ENCODE data around the gene ANKLE1.
"Not testable (repeated sequence)": the region's sequence is repeated elsewhere in the genome, so short reads cannot be mapped to it uniquely, and the experiment has no call there.

ANKLE1 gene

DNA sequence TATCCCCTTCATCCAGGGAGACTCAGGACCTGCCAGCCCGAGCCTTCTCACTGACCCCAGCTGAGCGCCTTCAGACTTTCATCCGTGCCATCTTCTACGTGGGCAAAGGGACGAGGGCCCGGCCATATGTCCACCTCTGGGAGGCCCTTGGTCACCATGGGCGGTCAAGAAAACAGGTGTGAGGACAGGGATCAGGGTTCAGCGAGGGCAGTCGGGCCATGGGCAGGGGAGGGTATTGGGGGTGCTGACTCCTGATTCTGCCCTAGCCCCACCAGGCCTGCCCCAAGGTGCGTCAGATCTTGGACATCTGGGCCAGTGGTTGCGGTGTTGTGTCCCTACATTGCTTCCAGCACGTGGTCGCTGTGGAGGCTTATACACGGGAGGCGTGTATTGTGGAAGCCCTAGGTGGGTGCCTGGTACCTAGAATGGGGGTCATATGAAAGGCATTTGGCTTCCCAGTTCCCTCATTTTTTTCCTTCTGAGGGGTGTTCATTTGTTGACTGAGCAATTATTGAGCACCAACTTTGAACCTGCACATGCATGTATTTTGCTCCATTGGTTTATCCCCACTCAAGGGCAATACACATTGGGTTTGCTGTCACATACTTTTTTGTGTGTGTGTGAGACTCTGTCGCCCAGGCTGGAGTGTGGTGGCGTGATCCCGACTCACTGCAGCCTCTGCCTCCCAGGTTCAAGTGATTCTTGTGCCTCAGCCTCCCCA lies 3.9 kb downstream of the ANKLE1 start:
- no peak for DNase-seq

DNA sequence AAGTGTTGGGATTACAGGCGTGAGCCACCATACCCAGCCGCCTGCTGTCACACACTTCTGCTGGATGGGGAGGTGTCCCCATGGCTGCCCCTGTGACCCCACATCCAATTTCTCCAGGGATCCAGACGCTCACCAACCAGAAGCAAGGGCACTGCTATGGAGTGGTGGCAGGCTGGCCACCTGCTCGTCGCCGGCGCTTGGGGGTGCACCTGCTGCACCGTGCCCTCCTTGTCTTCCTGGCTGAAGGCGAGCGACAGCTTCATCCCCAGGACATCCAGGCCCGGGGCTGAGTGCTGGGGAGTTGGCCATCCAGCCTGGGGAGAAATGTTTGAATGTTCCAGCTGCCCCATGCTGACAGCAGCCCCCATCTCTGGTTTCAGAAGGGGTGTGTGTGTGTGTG lies 4.6 kb downstream of the ANKLE1 start:
- no peak for DNase-seq

DNA sequence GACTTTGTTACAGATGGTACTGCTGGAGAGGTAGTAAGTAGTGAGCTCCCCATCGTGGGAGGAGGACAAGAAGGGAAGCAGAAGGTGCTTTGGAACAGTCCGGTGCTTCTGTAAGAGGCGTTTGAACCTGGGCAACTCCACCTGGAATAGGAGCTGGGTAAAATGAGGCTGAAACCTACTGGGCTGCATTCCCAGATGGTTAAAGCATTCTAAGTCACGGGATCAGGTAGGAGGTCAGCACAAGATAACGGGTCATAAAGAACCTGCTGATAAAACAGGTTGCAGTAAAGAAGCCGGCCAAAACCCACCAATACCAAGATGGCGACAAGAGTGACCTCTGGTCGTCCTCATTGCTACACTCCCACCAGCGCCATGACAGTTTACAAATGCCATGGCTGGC lies 5.1 kb downstream of the ANKLE1 start:
- no peak for DNase-seq

DNA sequence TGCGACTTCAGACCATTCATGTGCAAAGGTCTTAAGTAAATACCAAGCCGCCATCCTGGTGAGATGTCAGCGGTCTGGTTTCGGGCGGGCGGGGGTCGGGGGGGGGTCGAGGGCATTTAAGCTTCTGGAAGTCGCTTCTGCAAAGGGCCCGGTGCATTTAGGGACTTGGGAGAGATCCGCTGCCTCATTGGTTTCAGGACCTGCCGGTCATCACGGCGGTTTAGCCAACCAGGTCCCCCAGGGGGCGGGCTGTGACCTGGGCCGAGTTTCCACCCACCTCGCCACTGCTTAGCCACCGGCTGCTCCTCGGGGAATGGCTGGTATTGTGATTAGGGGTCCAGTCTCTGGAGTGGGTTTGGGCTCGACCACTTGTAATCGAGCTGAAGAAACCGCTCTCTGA lies 7.8 kb downstream of the ANKLE1 start:
- peak; percentile 53 for DNase-seq

DNA sequence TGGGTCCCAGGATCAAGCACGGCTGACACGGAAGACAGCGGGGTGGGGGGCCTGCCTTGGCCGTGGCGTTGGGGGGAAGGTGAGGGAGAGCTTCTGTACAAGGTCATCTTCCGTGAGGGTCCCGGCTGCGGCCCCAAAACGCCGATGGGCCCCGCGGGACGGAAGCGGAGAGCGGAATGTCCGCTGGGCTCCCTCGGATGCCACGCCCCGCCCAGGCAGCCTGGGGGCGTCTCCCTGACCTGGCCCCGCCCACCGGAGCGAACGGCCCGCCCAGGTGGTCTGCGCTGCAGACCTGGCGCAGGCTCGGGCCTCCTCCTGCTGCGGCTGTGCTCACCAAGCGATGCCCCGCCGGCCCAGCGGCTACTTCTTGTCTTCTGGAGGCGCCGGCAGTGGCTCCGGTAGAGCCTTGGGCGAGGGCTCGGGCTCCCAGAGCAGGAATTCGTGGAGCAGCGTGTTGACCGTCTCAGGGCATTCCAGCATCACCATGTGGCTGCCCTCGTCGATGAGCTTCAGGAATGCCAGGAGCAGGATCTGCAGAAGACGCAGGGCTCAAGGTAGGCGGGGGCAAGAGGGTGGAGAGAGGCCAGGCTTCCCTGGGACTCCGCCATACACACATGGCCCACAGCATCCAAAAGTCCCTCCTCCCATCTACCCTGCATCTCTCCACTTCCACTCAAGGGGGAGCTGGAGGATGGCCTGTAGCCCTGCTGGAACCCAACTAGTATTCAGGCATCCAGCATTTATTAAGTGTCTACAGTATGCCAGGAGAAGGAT lies 10.8 kb downstream of the ANKLE1 start:
- DNase-seq, result peak; percentile 82

DNA sequence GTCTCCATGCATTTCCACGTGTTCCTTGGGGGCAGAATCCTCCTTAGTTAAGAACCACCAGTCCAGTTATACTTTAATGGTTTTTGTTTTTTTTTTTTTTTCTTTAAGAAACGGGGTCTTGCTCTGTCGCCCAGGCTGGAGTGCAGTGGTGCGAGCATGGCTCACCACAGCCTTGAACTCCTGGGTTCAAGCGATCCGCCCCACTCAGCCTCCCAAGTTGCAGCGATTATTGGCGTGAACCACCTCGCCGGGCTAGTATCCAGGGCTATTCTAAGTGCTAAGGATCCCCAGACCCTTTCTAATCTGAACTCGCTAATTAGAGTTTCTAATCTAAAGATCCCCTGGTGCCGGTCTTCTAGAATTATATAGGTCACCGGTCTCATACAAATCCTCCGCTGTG lies 11.9 kb downstream of the ANKLE1 start:
- DNase-seq, result no peak

DNA sequence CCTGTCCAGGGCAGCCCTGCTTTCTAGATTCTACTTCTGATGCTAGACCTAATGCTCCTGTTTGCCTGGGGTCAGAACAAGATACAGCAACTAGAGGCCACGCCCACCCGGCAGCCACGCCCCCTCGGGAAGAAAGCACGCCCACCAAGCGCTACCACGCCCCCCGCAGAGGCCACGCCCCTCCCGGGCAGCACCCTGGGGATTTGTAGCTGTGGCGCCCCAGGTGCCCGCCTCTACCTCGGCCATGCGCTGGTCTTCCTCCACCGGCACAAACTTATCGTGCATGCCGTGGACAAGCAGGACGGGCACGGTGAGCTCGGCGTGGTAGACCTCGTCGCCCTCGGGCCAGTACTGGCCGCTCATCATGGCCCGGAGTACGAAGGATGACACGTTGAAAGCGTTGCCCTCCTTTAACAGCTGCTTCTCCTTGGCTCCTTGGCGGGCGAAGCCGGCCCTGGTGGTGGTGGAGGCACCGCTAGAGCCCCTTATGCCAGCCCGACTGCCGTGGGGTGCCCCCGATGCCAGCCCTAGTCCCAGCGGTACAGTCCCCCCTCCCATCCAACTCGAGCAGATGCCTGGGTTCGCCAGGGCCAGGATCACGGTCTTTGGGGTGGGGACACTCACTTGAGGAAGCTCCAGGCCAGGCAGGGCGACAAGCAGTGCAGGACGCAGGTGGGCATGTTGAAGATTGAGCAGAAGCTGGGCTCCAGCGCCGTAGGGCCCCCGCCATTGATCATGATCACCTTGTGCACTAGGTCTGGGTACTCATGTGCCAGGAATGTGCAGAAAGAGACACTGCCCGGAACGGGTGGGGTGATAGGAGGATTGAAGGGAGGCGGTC lies 12.6 kb downstream of the ANKLE1 start:
- peak; percentile 59 for DNase-seq

DNA sequence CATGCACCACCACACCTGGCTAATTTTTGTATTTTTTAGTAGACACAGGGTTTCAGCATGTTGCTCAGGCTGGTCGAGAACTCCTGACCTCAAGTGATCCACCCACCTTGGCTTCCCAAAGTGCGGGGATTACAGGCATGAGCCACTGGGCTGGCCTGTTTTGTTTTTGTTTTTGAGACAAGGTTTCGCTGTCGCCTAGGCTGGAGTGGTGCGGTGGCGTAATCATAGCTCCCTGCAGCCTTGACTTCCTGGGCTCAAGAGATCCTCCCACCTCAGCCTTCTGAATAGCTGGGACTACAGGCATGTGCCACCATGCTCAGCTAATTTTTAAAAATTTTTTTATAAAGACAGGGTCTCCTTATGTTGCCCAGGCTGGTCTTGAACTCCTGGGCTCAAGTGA lies 13.8 kb downstream of the ANKLE1 start:
- DNase-seq, result not testable (repeated sequence)

DNA sequence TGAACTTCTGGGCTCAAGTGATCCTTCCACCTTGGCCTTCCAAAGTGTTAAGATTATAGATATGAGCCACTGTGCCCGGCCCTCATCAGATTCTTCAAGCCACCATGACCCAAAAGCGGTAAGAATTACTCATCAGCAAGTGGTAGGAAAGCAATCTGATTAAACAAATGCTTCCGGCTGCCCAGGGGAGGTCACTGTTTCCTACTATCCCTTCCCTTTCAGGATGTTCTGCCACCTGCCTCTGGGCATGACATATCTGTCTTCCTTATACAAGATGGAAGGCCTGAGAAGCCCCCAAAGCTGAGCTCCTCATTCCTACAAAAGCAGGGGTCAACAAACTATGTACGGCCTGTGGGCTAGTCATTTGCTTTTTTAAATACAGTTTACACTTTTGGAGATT lies 14.6 kb downstream of the ANKLE1 start:
- no peak for DNase-seq

DNA sequence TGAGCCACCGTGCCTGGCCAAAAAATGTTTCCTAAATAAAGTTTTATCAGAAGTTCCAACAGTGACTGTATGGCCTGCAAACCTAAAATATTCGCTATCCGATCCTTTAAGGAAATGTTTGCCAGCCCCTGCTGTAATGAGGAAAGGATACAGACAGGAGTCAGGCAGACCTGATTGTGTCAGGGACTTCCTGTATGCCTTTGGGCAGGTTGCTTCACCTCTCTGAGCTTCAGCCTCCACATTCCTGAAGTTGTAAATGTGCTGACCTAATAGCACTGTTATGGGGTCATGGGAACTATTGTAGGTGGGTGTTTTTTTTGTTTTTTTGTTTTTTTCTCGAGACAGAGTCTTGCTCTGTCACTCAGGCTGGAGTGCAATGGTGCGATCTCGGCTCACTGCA lies 15.3 kb downstream of the ANKLE1 start:
- DNase-seq, result no peak

DNA sequence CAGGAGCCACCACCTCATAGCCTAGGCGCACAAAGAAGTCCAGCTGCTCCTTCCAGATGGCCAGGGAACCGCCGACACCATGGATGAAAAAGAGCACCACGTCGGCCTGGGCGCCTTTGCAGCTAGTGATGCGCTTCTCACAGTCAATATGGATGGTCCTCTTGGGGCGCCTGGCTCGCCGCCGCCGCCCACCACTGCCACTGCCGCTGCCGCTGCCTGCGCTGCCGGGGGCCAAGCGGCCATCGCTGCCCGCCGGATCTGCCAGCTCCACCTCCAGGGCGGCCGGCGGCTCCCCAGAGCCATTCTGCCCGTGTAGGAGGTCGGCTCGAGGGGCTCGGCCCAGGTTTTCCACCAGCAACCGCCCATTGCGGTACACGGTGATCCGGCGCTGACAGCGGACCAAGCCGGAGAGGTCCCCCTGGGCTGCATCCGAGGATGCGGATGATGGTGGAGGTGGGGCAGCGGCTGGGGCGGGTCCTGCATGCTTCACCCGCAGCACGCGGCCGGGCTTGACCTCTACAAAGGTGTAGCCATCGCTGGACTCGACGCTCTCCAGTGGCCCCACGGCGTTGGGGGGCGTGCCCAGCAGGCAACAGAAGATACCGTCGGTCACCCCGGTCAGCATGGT lies 19.4 kb downstream of the ANKLE1 start:
- no peak for DNase-seq

DNA sequence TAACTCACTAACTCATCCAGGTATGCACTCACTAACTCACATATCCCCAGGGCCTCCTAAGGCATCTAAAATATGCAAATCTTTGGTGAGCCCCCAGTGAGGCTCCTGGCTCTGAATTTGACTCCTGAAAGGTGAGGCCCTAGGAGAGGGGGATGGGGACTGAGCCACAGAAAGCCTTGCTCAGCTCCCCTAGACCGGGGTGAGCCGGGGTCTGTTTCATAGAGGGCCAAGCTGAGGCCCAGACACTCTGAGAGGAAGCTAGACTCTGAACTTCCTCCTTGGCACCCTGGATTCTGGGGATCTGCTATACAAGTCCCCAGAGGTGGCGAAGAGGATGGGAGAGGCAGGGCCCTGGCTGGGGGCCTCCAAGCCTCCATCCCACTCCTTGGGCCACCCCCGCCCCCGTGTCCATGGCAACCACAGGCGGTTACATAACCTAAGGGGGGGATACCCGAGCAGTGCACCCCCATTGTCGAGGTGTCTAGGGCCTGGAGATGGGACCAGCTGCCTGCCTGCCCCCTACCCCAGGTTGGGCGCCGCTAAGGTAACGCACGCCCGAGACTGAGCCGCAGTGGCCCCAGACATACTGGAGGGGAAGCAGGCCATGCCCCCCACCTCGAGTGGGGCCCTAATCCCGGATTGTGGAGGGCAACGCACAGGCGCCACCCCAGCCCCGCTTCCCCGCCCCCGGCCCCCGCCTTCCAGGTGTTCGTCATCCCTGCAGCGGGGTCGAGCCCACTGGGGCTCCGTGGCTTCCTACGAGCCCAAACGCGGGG lies 20.9 kb downstream of the ANKLE1 start:
- no peak for DNase-seq

DNA sequence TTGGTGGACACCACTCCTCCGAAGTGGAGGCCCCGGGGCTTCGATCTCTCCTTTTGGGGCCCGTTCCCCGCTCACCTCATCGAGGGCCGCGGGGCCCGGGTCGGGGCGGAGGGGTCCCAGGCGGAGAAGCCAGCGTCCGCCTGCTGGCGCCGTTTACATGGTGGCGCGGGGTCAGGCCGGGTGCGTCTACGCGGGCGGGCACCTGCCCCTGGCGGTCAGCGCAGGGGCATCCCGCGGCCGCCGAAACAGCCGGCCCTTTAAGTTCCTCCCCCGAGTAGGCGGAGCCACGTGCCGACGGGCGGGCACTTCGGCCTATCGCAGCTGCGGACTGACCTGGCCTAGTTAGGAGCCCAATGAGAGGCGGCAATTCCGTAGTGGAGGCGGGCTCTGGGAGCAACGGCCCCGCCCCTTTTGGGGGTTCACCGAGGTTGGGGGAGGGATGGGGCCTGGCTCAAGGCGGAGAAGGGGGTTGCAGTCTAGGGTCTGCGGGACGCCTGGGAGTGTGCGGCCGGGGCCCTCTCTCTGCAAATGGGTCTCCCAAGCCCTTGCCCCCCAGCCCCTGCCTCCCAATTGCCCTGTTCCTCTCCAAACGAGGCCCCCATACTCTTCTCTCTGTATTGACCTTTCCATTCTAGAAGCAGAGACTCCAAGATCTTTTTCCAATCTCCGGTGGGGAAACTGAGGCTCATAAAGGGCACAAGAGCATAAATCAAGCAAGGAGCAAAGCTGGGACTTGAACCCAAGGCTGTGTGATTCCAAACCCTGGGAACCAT lies 21.7 kb downstream of the ANKLE1 start, which contains the start of gene ABHD8:
TSS of gene ABHD8 (minus strand) at position 259 of the 773 bp plus-strand sequence. CDS start 1,809 bp downstream, outside the sequence.
- DNase-seq, result peak; percentile 94

DNA sequence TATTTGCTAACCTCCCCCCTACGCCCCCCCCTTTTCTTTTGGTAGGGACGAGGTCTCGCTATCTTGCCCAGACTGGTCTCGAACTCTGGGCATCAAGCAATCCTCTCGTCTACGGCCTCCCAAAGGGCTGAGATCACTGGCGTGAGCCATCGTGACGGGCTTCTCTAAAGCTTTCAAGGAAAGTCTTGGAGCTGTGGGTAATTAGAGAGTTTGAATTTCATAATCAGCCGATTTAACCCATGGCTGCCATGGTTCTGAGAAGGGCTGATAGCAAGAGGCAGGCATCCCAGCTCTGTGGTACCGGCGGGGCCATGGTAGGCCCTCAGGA lies 22.2 kb downstream of the ANKLE1 start:
- no peak for DNase-seq

DNA sequence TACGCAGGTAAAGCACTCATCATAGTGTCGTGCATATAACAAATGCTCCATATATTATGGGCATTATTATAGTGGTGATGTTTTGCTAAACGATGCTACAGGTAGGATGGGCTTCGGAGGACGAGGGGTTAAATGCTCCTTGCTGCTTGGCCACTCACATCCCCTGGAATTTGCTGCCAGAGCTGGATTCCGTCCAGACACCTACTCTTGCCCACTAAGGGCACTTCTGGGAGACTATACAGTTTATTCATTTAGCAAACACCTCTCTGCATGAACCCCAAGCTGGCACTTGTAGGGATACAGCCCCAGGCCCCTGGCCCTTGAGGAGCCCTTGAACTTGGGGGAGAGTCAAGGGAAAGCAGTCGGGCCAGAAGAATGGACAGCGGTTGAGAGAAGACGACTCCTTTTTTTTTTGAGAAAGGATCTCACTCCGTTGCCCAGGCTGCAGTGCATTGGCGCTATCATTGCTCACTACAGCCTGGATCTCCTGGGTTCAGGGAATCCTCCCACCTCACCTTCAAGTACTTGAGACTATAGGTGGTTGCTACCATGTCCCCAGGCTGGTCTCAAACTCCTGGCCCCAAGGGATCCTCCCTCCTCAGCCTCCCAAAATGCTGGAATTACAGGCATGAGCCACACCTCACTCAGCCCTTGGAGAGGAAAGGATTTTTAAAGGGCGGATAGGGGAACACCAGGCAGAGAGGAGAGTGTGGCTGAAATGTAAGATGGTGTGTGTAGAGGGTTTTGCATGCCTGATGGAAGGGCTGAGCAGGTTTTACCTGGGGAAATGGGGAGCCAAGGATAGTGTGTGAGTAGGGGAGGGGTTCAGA lies 22.9 kb downstream of the ANKLE1 start:
- DNase-seq, result no peak

DNA sequence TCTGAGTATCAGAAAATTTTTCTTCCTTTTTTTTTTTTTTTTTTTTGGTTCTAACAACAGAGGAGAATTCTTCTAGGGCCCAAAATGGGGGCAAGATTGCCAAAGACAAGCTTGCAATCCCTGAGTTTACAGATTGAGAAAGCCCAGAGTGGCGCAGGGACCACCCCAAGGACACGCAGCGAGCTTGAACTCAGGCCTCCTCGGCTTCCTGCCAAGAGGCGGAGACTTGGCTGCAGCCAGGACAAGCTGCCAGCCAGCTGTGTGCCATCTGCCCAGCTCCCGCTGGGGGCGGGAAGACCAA lies 23.5 kb downstream of the ANKLE1 start:
- DNase-seq, result no peak

DNA sequence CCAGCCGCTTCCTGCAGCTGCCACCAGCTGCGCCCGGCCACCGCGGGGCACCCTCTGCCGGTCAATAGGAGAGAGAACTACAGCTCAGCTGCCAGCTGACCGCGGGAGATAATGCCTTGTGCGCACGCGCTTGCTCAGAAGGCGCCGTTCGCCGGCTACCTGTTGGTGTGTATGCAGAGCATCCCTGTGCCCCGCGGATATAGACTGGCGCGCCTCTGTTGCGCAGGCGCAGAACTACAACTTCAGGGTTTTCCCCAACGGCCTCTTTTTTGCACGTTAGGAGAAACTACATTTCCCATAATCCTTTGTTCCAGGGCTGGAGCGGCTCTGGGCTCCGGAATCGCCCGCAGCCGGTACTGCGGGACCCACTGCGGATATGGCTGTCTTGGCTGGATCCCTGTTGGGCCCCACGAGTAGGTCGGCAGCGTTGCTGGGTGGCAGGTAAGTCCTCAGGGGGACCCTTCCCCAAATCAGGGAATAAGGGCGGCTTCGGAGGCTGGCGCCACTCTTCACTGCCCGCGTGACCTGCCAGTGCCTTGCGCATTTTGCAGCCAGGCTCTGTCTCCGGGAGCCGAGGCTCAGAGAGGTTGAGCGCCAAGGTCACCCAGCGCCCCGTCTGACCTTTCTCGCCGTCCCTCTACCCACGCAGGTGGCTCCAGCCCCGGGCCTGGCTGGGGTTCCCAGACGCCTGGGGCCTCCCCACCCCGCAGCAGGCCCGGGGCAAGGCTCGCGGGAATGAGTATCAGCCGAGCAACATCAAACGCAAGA lies 24.0 kb downstream of the ANKLE1 start, which contains the start of gene MRPL34:
TSS of gene MRPL34 (plus strand) at position 356 of the 768 bp plus-strand sequence. CDS start at position 377, 21 bp downstream.
- DNase-seq, result peak; percentile 95

DNA sequence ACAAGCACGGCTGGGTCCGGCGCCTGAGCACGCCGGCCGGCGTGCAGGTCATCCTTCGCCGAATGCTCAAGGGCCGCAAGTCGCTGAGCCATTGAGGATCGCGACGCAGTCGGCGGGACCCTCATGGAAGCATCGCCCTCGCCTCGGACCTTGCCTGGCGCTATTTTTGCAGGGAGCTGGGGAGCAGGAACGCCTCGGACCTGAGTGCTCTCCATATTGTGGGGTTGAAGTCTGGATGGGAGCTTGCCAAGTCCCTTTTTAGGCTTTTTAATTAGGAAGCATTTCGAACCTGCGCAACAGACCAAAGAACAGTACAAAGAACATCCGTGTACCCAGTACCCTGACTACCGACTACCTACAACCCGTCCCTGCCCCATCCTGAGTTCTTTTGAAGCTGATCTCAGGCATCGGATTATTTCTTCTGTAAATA lies 24.6 kb downstream of the ANKLE1 start:
- no peak for DNase-seq

DNA sequence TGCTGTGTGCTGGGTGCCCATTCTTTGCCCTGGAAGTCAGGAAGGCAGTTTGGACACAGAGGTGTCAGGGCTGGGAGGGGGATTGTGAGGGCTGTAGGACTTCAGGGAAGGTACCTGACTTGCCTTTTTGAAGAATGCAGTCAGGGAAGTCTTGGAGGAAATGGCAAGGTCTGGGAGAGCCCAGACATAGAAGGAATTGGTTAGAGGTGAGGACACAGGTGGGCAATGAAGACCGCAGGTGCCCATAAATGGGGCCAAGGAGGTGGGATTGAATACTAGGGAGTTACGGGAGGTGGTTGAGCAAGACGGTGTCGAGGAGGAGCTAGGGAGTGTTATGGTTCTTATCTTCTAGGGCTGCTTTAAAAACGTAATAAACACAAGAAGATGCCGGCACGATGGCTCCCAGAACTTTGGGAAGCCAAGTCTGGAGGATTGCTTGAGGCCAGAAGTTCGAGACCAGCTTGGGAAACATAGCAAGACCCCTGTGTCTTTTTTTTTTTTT lies 26.2 kb downstream of the ANKLE1 start:
- no peak for DNase-seq
